Bronchial epithelial cell (primary cell): ENCODE measurements around the gene NSL1. TPM values are rescaled to one million over a fixed set of nuclear protein-coding genes. Genes with fewer than 3 reads are reported as not detected.
"Not testable (repeated sequence)": the region's sequence is repeated elsewhere in the genome, so short reads cannot be mapped to it uniquely, and the experiment has no call there.

Experiments
- DNase-seq: peaks from one replicate; pipeline ENCODE4 v3.0.0-alpha.2; 2010; ENCODE audit warnings: low read depth
- FAIRE-seq: peaks from 2 replicates; lab custom pipeline; 2011; peaks lifted over from hg19 to GRCh38; lab: Jason Lieb, UNC
- H3K27me3 ChIP-seq: 2 replicates; pipeline ENCODE4 v1.5.1; 2011; ENCODE audit warnings: low read length; ENCODE audit not compliant: control insufficient read depth, insufficient read depth
- H3K36me3 ChIP-seq: 2 replicates; pipeline ENCODE4 v1.5.1; 2011; ENCODE audit warnings: low read length; ENCODE audit not compliant: control insufficient read depth, insufficient read depth
- H3K4me3 ChIP-seq: 2 replicates; pipeline ENCODE4 v1.5.1; 2011; ENCODE audit warnings: mild to moderate bottlenecking, low read depth, low read length, control low read depth
- CTCF ChIP-seq: IDR thresholded peaks from 2 replicates; pipeline ENCODE4 v1.5.1; 2011; ENCODE audit warnings: mild to moderate bottlenecking, moderate library complexity, low read length, control low read depth, inconsistent platforms; ENCODE audit not compliant: insufficient read depth, severe bottlenecking
- total RNA-seq: library from RNA; depleted of rRNA; stranded (reverse); fragments of >200 nt; gene quantifications from 2 replicates; pipeline ENCODE4 v1.2.1, GENCODE V29; 2014

Gene NSL1
- total RNA-seq, 1 donor from 2014 or later = 11.3 TPM

GRCh38 chr1:212727386-212728181 is 64.0 kb downstream of the NSL1 start:
- TF ChIP-seq CTCF = no peak
- FAIRE-seq = no peak

GRCh38 chr1:212724679-212725078 is 66.9 kb downstream of the NSL1 start:
- not testable (repeated sequence) for H3K36me3 ChIP-seq, FAIRE-seq, DNase-seq, H3K27me3 ChIP-seq, H3K4me3 ChIP-seq

More at GRCh38 chr1:212727386-212728181, 64.0 kb downstream of the NSL1 start:
- Histone ChIP-seq H3K36me3 (no peaks in the 10 kb centered on the region), H3K4me3 (no peak overlapping the region), H3K27me3 (no peaks in the 10 kb centered on the region)
- no peak for DNase-seq

- FAIRE-seq = no peak
- TF ChIP-seq CTCF = no peak
- H3K27me3 ChIP-seq = no peaks in the 10 kb centered on the region
- no peak overlapping the region for H3K4me3 ChIP-seq
- H3K36me3 ChIP-seq = no peaks in the 10 kb centered on the region
- DNase-seq = no peak
These were observed 69.2 kb downstream of the NSL1 start for GRCh38 chr1:212722270-212722957.

- FAIRE-seq = no peak
- H3K4me3 ChIP-seq = no peak overlapping the region
- peak; percentile 77 for DNase-seq
- H3K36me3 ChIP-seq = no peaks in the 10 kb centered on the region
- no peak for TF ChIP-seq CTCF
- no peaks in the 10 kb centered on the region for H3K27me3 ChIP-seq
These were observed 70.0 kb downstream of the NSL1 start for GRCh38 chr1:212721388-212722247.

- no peak for TF ChIP-seq CTCF
- Histone ChIP-seq H3K27me3 (no peaks in the 10 kb centered on the region), H3K4me3 (no peak overlapping the region), H3K36me3 (no peaks in the 10 kb centered on the region)
- no peak for DNase-seq
- no peak for FAIRE-seq
These were observed 71.9 kb downstream of the NSL1 start for GRCh38 chr1:212719633-212720032.

- no peak for FAIRE-seq
- Histone ChIP-seq H3K36me3 (no peaks in the 10 kb centered on the region), H3K27me3 (no peaks in the 10 kb centered on the region), H3K4me3 (no peak overlapping the region)
- no peak for TF ChIP-seq CTCF
- DNase-seq = no peak
These were observed 73.1 kb downstream of the NSL1 start for GRCh38 chr1:212718499-212718898.
